SIG-M5 treated with dmso at 0.1 percent for 504 hours (cell line): ENCODE results near the gene OR14C36.
"Not testable (repeated sequence)": the region's sequence is repeated elsewhere in the genome, so short reads cannot be mapped to it uniquely, and the experiment has no call there.

Experiments used
- DNase-seq: peaks from one replicate; lab custom pipeline; 2025; ENCODE audit not compliant: unreplicated experiment; lab: John Stamatoyannopoulos, UW

OR14C36 gene, protein sequence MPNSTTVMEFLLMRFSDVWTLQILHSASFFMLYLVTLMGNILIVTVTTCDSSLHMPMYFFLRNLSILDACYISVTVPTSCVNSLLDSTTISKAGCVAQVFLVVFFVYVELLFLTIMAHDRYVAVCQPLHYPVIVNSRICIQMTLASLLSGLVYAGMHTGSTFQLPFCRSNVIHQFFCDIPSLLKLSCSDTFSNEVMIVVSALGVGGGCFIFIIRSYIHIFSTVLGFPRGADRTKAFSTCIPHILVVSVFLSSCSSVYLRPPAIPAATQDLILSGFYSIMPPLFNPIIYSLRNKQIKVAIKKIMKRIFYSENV

DNA sequence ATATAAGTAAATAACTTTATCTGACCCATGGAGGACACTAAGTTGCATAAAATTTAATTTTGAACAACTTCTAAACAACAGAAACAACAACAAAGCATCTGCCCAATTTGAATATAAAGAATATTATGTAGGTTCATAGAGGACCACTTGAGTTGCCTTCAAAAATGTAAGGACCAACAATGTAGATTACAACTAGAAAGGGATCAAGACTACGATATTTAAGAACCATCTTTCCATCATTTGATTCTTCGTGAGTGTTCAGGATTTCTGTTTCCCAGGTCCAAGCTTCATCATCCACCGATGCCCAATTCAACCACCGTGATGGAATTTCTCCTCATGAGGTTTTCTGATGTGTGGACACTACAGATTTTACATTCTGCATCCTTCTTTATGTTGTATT lies at the start of gene OR14C36:
OR14C36 (plus strand) TSS at position 301 of the 400 bp plus-strand sequence; CDS start at position 301, 0 bp downstream.
- no peak for DNase-seq

DNA sequence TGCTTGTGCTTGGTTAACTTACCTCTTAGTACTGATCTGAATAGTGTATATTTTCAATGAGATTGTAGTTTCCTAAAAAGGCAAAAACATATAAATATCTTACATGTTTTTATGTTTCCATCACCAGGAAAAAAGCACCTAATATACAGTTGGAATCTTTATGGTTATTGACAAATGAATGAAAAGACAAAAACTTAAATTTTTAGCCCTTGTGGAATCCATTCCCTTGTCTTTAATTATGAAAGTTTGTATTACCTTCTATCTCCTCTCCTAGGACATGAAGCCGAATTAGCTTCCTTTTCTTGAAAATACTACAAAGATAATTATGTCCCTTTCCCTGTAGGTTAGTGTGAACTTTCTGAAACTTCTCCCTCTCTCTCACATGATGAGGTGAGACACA lies 45.3 kb upstream of the OR14C36 start, which contains the start of gene OR2T12:
OR2T12 (minus strand) TSS at position 101 of the 400 bp plus-strand sequence. CDS start 7,846 bp downstream, outside the sequence.
- no peak for DNase-seq

DNA sequence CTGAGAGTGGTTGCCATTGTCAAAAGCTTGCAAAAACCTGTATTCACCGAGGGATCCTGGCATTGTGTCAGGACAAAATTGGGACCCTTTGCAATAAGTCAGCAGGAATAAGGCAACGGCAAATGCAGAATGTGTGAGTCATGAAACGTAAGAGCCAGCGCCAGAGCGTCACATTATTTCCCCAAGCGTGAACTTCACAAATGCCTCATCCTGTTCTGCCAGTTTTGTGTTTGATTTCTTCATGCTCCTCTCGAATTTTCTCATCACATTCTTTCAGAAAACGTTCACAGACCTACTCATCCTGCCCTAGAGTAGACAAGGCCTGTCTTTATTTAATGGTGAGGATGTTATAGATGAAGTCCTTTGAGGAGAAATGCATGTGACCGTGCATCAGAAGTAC lies 42.9 kb upstream of the OR14C36 start:
- not testable (repeated sequence) for DNase-seq

DNA sequence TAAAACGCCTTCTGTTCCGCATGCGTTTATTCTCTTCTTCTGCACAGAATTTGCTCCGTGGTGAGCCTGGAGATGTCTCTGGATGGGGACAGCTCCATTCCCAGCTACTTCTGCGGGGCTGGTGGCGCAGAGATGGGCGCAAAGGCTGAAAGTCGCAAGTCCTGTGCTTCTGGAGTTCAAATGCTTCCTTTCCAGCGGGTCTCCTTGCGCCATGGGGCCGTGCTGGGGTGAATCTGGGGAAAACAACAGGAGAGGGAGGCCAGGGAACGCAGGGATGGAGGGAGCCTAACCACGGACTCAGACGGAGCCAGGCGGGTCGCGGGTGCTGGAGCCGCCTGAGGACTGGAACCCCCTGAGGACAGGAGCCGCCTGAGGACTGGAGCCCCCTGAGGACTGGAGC lies 42.5 kb upstream of the OR14C36 start:
- no peak for DNase-seq

DNA sequence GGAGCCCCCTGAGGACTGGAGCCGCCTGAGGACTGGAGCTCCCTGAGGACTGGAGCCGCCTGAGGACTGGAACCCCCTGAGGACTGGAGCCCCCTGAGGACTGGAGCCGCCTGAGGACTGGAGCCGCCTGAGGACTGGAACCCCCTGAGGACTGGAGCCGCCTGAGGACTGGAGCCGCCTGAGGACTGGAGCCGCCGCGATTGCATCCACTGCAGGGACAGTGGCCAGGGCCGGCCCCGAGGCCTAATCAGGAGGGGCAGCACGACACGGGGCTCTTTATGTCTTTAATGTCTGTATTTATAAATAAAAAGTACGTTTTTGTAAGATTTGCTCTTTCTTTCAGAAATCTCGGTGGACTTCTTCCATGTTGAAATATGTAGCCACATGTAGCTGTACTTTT lies 41.8 kb upstream of the OR14C36 start:
- DNase-seq, result not testable (repeated sequence)

DNA sequence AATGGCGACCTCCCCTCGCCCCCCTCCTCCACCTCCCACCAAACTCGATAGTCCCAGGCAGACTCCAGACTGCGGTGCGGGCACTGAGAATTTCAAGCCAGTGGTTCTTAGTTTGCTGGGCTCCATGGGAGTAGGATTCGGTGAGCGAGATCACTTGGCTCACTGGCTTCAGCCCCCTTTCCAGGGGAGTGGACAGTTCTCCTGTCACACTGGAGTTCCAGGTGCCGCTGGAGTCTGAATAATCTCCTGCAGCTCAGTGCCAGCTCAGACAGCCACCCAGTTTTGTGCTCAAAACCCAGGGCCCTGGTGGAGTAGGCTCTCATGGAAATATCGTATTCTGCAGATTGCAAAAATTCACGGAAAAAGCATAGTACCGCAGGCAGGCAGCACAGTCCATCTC lies 31.8 kb upstream of the OR14C36 start:
- DNase-seq, result no peak

DNA sequence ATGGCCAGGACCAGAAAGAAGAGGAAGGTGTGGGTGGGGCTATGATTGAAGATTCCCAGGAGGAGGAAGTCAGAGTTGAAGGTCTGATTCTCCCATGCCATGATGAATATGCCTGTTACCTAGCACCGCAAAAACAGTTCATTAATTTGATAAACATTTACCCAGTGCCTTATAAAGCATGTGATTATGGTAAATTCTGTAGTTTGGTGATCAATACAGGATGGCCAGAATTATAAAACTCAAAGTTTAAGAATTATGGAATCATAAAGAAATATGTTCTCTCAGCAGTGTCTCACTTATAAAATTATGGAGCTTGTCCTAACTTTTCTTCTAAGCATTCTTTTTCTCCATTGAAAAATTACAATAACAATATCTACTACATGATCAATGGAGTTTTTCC lies 24.1 kb upstream of the OR14C36 start, which contains the start of gene OR2M7:
OR2M7 (minus strand) TSS at position 101 of the 400 bp plus-strand sequence; CDS start at position 101, 0 bp downstream.
- no peak for DNase-seq

DNA sequence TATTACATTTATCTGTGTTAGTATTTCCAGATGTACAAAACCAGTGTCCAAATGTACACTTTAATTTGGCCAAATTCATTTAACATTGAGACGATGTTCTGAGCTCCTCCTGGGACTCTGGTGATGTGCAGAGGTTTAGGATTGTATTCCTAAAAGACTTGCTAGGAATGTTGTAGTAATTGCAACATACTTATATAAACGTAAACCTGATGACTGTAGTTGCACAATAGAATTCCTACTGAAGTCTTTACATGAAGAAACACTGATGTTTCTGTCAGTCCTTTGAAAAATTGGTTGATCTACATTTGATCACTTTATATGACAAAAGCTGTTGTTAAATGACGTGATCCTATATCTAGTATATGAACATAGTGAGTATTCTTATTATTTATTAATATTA lies 5.1 kb upstream of the OR14C36 start:
- no peak for DNase-seq

DNA sequence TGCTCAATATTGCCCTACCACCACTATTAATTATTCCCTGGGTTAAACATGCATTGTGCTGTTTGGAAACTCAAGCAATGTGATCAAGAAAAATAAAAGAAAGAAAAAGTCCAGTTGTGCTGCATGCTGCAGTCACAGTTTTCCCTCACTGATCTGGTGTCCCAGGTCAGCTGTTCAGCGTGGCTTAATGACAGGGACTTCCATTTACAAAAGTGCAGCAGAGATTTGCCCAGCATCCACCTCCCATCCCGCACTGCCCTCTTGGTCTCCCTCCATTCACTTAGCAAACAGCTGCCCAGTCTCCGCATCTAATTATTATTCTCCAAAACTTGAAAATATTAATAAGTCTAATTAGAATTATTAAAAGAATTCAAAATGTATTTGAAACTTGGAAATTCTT lies 10.8 kb downstream of the OR14C36 start:
- no peak for DNase-seq

DNA sequence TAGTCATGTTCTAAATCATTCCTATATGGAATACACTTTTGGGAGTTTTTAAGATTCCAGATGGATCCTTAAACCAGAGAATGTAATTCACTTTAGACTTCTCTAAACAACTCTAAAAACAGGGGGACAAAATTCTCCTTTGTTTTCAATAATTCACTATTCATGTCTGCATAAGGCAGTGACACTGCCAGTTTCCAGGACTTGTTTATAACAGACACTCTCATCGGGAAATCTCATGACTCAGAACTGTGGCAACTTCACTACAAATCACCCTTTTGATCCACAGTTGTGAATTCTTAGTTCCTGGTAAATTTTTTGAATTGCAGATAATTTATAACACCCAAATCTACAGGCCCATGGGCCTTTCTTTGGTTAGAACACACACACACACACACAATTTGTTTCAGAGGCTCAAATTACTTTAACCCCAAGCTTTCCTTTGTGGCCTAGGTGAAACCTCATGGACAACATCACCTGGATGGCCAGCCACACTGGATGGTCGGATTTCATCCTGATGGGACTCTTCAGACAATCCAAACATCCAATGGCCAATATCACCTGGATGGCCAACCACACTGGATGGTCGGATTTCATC lies 12.6 kb downstream of the OR14C36 start, which contains the start of gene OR2T4:
OR2T4 (plus strand) TSS at position 545 of the 595 bp plus-strand sequence; CDS start at position 545, 0 bp downstream.
- DNase-seq, result no peak

DNA sequence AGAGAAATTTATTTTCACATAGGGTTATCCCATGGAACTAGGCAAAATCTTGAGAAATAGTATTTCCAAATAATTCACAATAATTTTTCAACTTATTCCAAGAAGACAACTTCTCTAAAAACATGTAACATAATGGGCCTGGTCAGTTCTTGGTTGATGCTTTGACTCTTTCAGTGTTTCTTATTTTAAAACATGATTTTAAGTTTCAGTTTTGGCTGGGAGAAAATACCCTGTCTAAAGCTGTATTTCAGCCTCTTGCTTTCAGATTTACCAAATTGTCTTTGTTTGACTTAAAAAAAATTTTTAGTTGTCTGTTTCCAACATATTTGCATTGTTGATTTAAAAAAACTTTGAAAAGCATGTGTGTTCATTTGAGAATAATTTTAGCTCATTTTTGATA lies 18.0 kb downstream of the OR14C36 start:
- DNase-seq, result no peak

DNA sequence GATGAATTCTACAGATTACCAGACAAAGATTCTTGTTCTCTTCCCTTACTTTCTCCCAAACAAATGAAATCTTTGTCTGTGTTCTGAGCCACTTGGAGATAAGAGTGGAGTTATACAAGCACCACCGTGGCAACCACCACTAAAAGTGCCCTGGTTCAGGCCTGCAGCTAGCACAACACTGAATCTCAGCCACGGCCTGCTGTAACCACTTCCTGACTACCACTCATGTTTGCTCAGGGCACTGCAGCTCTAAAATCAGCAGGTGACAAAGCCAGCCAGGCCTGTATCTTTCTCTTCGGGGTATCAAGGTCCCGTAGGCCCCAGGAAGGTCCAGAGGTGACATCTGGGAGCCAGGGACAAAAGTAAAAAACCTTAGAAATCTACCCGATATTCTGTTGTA lies 23.8 kb downstream of the OR14C36 start:
- no peak for DNase-seq

DNA sequence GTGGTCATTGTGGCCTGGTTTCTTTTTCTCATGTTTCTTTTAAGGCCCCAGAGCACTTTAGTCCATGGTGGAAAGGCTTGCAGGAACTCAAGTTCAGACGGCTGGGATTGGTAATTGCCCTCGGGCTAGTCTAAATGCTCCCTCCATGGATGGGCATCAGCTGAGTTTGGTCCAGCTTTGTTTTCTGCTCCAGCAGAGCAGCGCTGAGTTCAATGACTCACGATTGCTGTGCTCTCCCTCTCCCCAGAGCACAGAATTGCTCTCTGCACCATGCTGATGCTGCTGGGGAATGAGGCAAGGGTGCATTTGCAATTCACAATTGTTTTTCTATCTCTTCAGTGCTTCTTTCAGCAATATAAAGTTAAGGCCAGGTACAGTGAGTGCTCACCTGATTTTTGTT lies 25.2 kb downstream of the OR14C36 start:
- DNase-seq, result no peak

DNA sequence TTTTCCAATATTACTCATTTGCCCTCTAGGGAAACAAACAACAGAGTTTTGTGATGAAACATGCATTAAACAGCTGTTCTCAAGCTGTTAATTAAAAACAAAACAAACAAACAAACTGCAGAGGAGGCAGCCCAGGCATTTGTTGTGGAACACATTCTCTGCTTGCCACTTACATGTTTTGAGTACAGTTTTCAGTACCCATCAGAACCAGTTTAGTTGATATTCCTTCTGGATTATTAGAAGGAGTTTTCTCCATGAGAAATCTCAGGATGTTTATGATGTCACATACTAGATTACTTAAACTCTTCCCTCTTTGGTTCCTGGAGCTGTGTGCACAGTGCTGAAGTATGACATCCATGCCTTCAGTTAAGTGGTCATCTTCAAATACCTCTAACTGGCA lies 26.9 kb downstream of the OR14C36 start, which contains the start of gene OR2T6:
OR2T6 (plus strand) TSS at position 301 of the 400 bp plus-strand sequence. CDS start 11,863 bp downstream, outside the sequence.
- no peak for DNase-seq

DNA sequence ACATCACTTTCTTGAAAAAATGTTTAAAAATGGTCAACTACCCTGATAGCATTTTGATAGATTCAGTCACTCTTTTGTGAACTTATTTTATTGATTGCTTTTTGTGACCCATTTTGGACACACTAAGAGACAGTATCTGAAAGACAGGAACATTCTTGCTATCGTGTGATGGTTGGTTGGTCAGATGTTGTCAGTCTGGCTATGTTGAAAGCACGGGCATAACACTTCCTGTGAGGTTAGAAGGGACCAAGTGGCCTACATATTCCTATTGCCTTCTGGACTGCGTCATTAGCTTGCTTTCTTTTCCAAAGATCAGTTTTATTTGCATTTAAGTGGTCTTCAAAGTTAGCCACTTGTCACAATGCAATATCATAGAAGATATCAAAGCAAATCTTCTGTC lies 28.3 kb downstream of the OR14C36 start:
- DNase-seq, result no peak

DNA sequence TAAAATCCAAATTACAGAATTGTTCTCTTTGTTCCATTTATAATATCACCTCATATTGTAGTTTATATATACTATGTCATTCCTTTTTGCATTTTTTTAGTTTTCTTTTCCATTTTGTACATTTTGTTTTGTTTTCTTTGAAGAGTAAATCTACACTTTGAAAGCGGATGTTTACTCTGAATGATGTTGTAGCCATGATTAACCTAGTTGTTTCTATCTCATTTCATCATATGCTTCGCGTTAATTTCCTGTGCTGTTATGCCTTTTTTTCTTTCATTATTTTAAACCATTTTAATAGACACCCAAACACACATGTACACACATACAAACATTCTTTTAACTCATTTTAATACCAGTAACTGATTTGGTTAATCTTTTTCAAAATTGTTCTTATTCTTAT lies 32.3 kb downstream of the OR14C36 start:
- no peak for DNase-seq

DNA sequence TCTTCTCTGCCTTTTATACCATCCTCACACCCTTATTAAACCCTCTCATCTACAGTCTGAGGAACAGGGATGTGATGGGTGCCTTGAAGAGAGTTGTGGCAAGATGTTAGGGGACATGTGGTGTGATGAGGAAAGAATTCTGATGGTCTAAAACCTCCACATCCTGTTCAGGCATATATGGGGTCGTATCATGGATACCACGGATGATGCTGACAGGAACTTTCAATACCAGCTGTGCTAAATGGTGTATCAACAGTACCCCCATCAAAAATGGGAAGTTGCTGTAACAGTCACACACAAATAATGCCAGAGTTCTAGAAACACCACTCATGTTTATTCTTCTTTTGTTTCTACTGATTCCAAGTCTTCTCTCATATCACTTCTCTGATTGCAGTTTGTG lies 39.9 kb downstream of the OR14C36 start:
- no peak for DNase-seq

DNA sequence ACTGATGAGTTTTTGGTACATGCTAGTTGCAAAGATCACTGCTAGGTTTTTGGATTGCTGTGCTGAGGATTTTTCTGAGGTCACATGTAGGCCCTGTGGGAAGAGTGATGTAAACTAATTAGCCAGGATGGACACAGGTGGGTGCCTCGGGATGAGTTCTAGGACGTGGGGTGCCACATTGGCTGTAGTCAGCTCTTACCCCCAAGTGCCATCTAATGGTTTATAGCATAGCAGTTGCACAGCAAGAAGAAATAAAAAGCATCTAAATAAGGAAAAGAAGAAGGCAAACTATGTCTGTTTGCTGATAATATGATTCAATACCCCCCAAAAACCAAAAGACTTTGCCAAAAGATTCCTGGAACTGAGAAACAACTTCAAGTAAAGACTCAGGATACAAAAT lies 44.5 kb downstream of the OR14C36 start:
- DNase-seq, result no peak
